ENCODE data around the gene SZT2. TPM values are rescaled to one million over a fixed set of nuclear protein-coding genes. Genes with fewer than 3 reads are reported as not detected.
"Not testable (repeated sequence)": the region's sequence is repeated elsewhere in the genome, so short reads cannot be mapped to it uniquely, and the experiment has no call there.

Gene SZT2
- total and polyA plus RNA-seq, 12 donors, result 8.6 to 44.0 (median 26.0) TPM

DNA sequence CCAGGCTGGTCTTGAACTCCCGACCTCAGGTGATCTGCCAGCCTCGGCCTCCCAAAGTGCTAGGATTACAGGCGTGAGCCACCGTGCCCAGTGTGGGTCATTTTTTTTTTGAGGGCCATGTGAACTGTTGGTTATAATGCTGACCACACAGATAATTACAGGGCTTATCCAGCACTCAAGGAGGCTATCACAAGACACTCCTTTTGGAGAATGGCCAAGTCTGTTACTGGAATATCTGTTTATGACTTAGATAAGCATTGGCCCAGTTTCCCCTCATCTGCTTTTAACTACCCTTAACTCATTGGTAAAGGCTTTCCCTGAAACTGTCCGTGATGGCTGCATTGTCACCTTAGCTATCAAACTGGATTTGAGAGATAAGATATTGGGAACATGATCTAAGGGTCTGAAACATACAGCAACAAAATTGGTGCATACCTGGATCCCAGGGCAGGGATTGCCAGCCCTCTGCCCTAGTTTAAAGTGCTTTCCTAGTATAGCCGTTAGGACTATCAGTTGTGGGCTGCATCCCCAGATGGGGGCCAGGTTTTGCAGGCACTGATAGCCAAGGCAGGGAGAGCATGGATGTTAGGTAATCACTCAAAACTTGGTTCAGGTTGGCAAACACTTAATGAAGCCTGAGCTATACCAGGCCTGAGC lies 15.6 kb downstream of the SZT2 start:
- ATAC-seq, result peak in 4 of 8 donors; percentile 16 to 53 (median 33)
- Histone ChIP-seq H3K36me3 (peaks cover 0 to 95% (median 39%) of the 10 kb centered on the region in 9 donors), H3K4me1 (peaks cover 0 to 7% (median 0%) of the 10 kb centered on the region in 9 donors)

DNA sequence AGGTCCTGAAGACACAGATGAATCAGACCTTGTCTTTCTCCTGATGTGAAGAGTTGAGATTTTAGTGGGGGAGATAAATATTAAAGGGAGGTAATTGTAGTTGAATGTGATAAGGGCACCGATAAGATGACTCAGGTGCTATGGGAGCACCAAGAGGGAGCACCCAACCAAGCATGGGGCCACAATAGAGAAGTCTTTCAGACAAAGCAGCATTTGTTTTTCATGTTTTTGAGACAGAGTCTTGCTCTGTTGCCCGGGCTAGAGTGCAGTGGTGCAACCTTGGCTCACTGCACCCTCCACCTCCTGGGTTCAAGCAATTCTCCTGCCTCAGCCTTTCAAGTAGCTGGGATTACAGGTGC lies 16.2 kb downstream of the SZT2 start:
- DNase-seq (no peak), ATAC-seq (no peak)
- WGBS, 2 donors, result 87 to 90% methylated on average over 2 of the region's 2 CpGs
- TF ChIP-seq, protein P1, sequence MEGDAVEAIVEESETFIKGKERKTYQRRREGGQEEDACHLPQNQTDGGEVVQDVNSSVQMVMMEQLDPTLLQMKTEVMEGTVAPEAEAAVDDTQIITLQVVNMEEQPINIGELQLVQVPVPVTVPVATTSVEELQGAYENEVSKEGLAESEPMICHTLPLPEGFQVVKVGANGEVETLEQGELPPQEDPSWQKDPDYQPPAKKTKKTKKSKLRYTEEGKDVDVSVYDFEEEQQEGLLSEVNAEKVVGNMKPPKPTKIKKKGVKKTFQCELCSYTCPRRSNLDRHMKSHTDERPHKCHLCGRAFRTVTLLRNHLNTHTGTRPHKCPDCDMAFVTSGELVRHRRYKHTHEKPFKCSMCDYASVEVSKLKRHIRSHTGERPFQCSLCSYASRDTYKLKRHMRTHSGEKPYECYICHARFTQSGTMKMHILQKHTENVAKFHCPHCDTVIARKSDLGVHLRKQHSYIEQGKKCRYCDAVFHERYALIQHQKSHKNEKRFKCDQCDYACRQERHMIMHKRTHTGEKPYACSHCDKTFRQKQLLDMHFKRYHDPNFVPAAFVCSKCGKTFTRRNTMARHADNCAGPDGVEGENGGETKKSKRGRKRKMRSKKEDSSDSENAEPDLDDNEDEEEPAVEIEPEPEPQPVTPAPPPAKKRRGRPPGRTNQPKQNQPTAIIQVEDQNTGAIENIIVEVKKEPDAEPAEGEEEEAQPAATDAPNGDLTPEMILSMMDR (IDR thresholded peaks at IDR 0.05), result no peak
- Histone ChIP-seq H3K27me3 (no peaks in the 10 kb centered on the region), H3K4me3 (no peak overlapping the region), H3K36me3 (peaks cover 0 to 96% (median 40%) of the 10 kb centered on the region in 9 donors), H3K9me3 (no peaks in the 10 kb centered on the region), H3K4me1 (peaks cover 0 to 7% (median 0%) of the 10 kb centered on the region in 9 donors), H3K27ac (no peak overlapping the region)
- intact Hi-C loops (cut with DNase I), result loop anchor here in 1 of 10 donors (5.0 kb wide), 1 partner anchor 169 kb away; no protein-coding TSS in a partner anchor

More for the DNA sequence above, 15.6 kb downstream of the SZT2 start:
- no peak overlapping the region for H3K27ac ChIP-seq
- H3K27me3 ChIP-seq, result no peaks in the 10 kb centered on the region
- no peaks in the 10 kb centered on the region for H3K9me3 ChIP-seq
- TF ChIP-seq, protein P1 (IDR thresholded peaks at IDR 0.05), result no peak
- H3K4me3 ChIP-seq, result no peak overlapping the region
- no peak for DNase-seq
- WGBS, 2 donors, result 68 to 69% methylated on average over 6 of the region's 6 CpGs
- intact Hi-C loops (cut with DNase I), result loop anchor here in 1 of 10 donors (5.0 kb wide), 1 partner anchor 168 kb away; no protein-coding TSS in a partner anchor

DNA sequence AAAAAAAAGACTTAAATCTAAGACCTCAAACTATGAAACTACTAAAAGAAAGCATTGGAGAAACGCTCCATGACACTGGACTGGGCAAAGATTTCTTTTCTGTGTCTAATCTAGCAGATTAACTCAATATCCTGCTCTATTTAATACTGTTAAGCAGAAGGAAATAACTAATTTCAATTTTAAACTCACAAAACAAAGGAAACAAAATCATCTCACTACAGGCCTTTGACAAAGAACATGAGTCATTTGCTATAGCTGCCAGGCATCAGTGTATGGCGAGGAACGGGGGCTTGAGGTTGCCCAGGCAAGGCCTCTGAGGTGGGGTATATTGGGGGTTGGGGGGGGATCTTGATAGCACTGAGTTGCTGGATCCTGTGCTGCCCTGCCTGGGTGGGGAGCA lies 20.9 kb downstream of the SZT2 start:
- H3K4me3 ChIP-seq, result no peak overlapping the region
- H3K27me3 ChIP-seq, result no peaks in the 10 kb centered on the region
- H3K36me3 ChIP-seq, result peaks cover 0 to 72% (median 27%) of the 10 kb centered on the region in 9 donors
- no peak overlapping the region for H3K27ac ChIP-seq
- DNase-seq (no peak), ATAC-seq (no peak)
- H3K9me3 ChIP-seq, result no peaks in the 10 kb centered on the region
- WGBS, 2 donors, result 97 to 98% methylated on average over 3 of the region's 3 CpGs
- TF ChIP-seq, protein P1 (IDR thresholded peaks at IDR 0.05), result no peak
- intact Hi-C loops (cut with DNase I), result no loop called here
- H3K4me1 ChIP-seq, result peaks cover 0 to 5% (median 0%) of the 10 kb centered on the region in 9 donors

DNA sequence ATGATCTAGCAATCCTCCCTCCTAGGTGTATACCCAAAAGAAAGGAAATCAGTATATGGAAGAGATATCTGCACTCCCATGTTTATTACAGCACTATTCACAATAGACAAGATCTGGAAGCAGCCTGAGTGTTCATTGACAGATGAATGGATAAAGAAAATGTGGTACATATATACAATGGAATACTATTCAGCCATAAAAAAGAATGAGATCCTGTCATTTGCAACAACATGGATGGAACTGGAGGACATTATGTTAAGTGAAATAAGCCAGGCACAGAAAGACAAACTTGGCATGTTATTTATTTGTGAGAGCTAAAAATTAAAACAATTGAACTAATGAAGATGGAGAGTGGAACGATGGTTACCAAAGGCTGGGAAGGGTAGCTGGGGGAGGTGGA lies 23.7 kb downstream of the SZT2 start:
- H3K27me3 ChIP-seq; H3K9me3 ChIP-seq; H3K4me3 ChIP-seq; ATAC-seq; intact Hi-C loops (cut with DNase I); DNase-seq; H3K27ac ChIP-seq: not testable (repeated sequence)
- 98 to 100% methylated on average over 1 of the region's 1 CpG for WGBS, 2 donors
- Histone ChIP-seq H3K4me1 (peaks cover 0 to 10% (median 0%) of the 10 kb centered on the region in 9 donors), H3K36me3 (peaks cover 0 to 72% (median 33%) of the 10 kb centered on the region in 9 donors)

All from heart right ventricle (tissue), 16 donors.